ENCODE results near the gene HHLA2.
A peak's percentile ranks its signal among the peaks of the same experiment; 100 is the strongest.

Gene HHLA2

GRCh38 chr3:108300103-108300849 lies 3.9 kb downstream of the HHLA2 start:
- no peak overlapping the region for H3K4me3 ChIP-seq (ENCODE audit: low read depth, low read length)
- TF ChIP-seq CTCF (IDR thresholded peaks at IDR 0.05; ENCODE audit: control insufficient read depth, extremely low read depth, insufficient read depth), result no peak
- no peak for DNase-seq (ENCODE audit: low read depth)

GRCh38 chr3:108301695-108302404 lies 5.5 kb downstream of the HHLA2 start:
- no peak for DNase-seq (ENCODE audit: low read depth)
- H3K4me3 ChIP-seq (ENCODE audit: low read depth, low read length), result no peak overlapping the region

DNA sequence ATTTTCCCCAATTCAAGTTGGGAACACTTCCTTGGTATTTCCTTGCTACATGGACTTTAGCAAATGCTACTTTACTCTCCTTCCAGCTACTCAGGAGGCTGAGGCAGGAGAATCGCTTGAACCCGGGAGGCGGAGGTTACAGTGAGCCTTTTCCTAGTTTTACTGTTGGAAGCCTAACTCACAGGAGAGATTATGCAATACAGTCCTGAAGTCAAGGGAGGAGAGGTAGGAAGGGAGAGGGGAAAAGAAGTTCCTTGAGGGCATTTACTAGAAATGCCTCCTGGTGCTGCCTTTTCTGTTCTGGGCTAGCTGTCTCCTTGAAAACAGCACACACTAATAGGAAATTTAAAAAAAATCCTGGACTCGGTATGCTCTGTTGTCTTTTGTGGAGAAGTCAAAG lies 6.2 kb downstream of the HHLA2 start:
- no peak overlapping the region for H3K4me3 ChIP-seq (ENCODE audit: low read depth, low read length)
- no peak for DNase-seq (ENCODE audit: low read depth)
- TF ChIP-seq CTCF (IDR thresholded peaks at IDR 0.05; ENCODE audit: control insufficient read depth, extremely low read depth, insufficient read depth), result no peak

More at GRCh38 chr3:108301695-108302404, 5.5 kb downstream of the HHLA2 start:
- no peak for TF ChIP-seq CTCF (IDR thresholded peaks at IDR 0.05; ENCODE audit: control insufficient read depth, extremely low read depth, insufficient read depth)

GRCh38 chr3:108305484-108306172 lies 9.3 kb downstream of the HHLA2 start:
- H3K4me3 ChIP-seq (ENCODE audit: low read depth, low read length), result no peak overlapping the region
- peak; percentile 48 for TF ChIP-seq CTCF (IDR thresholded peaks at IDR 0.05; ENCODE audit: control insufficient read depth, extremely low read depth, insufficient read depth)
- peak; percentile 85 for DNase-seq (ENCODE audit: low read depth)

DNA sequence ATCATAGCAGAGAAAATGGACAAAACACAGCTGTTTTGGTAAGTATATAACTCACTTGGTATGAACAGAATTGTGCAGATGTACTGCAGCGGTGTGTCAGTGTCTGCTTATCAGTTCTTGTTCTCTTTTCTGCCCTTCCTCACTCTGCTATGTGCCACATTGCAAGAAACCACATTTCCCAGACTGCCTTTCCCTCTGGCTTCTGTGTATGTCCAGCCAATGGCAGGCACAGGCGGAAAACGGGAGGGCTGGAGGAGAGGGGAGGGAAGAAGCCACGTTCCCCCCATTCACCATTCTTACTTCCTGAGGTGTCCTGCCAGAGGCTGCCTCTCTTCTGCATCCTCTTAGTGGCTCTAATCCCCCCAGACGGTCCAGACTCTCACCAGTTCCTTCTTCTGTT lies 15.4 kb downstream of the HHLA2 start:
- DNase-seq (ENCODE audit: low read depth), result no peak
- TF ChIP-seq CTCF (IDR thresholded peaks at IDR 0.05; ENCODE audit: control insufficient read depth, extremely low read depth, insufficient read depth), result no peak
- no peak overlapping the region for H3K4me3 ChIP-seq (ENCODE audit: low read depth, low read length)

DNA sequence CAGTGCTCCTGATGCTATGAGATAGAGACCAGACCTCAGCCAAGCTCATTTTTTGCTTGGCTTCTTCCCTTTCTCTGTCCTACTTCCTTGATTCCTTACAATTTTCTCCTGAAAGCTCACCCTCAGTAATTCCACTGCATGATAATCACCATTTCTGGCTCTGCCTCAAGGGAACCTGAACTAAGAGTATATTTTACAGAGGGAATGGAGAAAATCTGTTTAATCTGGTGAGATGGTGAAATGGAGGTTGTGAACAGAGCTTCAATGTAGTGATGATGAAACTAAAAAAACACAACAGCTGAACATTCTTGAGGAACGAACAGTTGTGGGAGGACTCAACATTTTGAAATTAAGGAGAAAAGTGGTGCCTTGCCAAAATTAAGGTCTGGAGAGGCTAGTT lies 16.3 kb downstream of the HHLA2 start:
- DNase-seq (ENCODE audit: low read depth), result no peak
- no peak overlapping the region for H3K4me3 ChIP-seq (ENCODE audit: low read depth, low read length)
- TF ChIP-seq CTCF (IDR thresholded peaks at IDR 0.05; ENCODE audit: control insufficient read depth, extremely low read depth, insufficient read depth), result no peak
